ENCODE results near the gene EHMT1.

Gene EHMT1

GRCh38 chr9:137611623-137612609, 6.9 kb upstream of the EHMT1 start:
- no peak overlapping the region for H3K4me3 ChIP-seq (ENCODE audit: low read depth, low read length)
- TF ChIP-seq CTCF (IDR thresholded peaks at IDR 0.05; ENCODE audit: low read depth, low read length), result no peak

- TF ChIP-seq CTCF (IDR thresholded peaks at IDR 0.05; ENCODE audit: low read depth, low read length), result no peak
- H3K4me3 ChIP-seq (ENCODE audit: low read depth, low read length), result no peak overlapping the region
These were observed 6.1 kb upstream of the EHMT1 start for GRCh38 chr9:137612741-137613142.

- H3K4me3 ChIP-seq (ENCODE audit: low read depth, low read length), result no peak overlapping the region
- TF ChIP-seq CTCF (IDR thresholded peaks at IDR 0.05; ENCODE audit: low read depth, low read length), result no peak
These were observed 5.5 kb upstream of the EHMT1 start for GRCh38 chr9:137613259-137613658.

- no peak for TF ChIP-seq CTCF (IDR thresholded peaks at IDR 0.05; ENCODE audit: low read depth, low read length)
- no peak overlapping the region for H3K4me3 ChIP-seq (ENCODE audit: low read depth, low read length)
These were observed 4.9 kb upstream of the EHMT1 start for GRCh38 chr9:137613738-137614523.

GRCh38 chr9:137614631-137615386, 4.0 kb upstream of the EHMT1 start:
- no peak for TF ChIP-seq CTCF (IDR thresholded peaks at IDR 0.05; ENCODE audit: low read depth, low read length)
- H3K4me3 ChIP-seq (ENCODE audit: low read depth, low read length), result no peak overlapping the region

GRCh38 chr9:137615387-137615871, 3.4 kb upstream of the EHMT1 start:
- H3K4me3 ChIP-seq (ENCODE audit: low read depth, low read length), result no peak overlapping the region
- no peak for TF ChIP-seq CTCF (IDR thresholded peaks at IDR 0.05; ENCODE audit: low read depth, low read length)
